Regular cardiac myocyte (primary cell): ENCODE data around the gene TNFAIP8. TPM values are rescaled to one million over a fixed set of nuclear protein-coding genes. Genes with fewer than 3 reads are reported as not detected.

Experiments used
- total RNA-seq: library from RNA; depleted of rRNA; stranded (reverse); fragments of >200 nt; gene quantifications from 2 replicates; pipeline ENCODE4 v1.2.3, GENCODE V29; 2014

TNFAIP8 gene
- 32.6 and 46.2 TPM in 2 replicates for total RNA-seq

GRCh38 chr5:119355685-119356611 is at the start of gene TNFAIP8:
TSS of gene TNFAIP8 (plus strand) at chr5:119356019. CDS start at chr5:119356091, 72 bp downstream.

Other genes starting within 250 kb of the TNFAIP8 start
- 140 and 282 TPM in 2 replicates for gene HSD17B4, start 96.5 kb downstream of the TNFAIP8 start, total RNA-seq